ENCODE measurements around the gene STRIP2. TPM values are rescaled to one million over a fixed set of nuclear protein-coding genes. Genes with fewer than 3 reads are reported as not detected.

STRIP2 gene
- total RNA-seq, 2 donors from 2014 or later: 1.9 to 4.7 TPM

DNA sequence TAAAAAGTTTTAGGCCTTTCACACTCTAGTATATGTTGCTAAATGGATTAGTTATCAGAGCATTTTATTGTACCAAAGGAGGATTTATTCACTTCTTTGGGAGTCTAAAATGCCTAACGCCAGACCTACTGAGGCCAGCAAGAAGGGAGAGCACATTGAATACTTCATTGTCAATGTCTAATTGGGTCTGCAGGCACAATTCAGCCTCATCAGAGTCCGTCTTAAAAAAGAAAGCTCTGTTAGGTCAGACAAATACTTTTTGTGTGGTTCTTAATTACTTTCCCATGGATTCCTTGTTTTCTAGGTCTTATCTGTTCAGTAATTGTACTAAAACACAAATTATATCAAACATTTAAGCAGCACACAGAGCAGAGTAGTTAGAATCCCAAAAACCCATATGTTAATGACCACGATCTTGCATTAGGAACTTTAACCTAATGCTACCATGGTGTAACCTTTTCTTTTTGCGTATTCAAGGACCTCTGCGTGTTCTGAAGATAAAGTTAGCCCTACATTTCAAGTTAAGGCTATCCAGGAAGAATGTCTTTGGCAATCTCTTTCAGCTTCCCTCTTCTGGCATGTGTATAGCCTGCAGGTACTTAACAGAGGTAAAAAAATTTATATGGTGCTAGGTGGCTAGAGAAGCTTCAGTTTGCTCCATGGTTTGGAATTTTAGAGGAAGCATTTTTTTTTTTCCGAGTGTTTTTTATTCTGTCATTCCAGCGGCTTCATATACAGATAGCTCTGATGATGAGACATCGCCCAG is 45.7 kb upstream of the STRIP2 start:
- Histone ChIP-seq H3K9me3 (no peaks in the 10 kb centered on the region), H3K36me3 (no peaks in the 10 kb centered on the region), H3K27me3 (no peaks in the 10 kb centered on the region), H3K4me1 (no peaks in the 10 kb centered on the region), H3K27ac (no peak overlapping the region), H3K9ac (ENCODE audit: low read depth in 2 of 2, low read length in 2 of 2) (no peak overlapping the region), H3K4me3 (no peak overlapping the region)
- TF ChIP-seq, protein P1, sequence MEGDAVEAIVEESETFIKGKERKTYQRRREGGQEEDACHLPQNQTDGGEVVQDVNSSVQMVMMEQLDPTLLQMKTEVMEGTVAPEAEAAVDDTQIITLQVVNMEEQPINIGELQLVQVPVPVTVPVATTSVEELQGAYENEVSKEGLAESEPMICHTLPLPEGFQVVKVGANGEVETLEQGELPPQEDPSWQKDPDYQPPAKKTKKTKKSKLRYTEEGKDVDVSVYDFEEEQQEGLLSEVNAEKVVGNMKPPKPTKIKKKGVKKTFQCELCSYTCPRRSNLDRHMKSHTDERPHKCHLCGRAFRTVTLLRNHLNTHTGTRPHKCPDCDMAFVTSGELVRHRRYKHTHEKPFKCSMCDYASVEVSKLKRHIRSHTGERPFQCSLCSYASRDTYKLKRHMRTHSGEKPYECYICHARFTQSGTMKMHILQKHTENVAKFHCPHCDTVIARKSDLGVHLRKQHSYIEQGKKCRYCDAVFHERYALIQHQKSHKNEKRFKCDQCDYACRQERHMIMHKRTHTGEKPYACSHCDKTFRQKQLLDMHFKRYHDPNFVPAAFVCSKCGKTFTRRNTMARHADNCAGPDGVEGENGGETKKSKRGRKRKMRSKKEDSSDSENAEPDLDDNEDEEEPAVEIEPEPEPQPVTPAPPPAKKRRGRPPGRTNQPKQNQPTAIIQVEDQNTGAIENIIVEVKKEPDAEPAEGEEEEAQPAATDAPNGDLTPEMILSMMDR (IDR thresholded peaks at IDR 0.05): no peak
- intact Hi-C loops (cut with DNase I): no loop called here
- DNase-seq: no peak

DNA sequence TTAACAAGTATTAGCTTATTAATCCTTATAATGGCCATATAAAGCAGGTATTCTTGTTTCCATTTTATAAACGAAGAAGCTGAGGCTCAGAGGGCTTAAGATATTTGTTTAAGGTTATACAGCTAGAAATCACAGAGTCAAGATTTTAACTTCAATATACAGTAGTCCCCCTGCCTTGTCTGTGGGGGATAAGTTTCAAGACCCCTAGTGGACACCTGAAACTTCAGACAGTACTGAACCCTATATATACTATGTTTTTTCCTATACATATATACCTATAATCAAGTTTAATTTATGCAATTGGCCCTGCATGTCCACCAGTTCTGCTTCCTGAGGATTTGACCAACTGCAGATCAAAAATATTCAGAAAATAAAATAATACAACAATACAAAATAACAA is 44.4 kb upstream of the STRIP2 start:
- DNase-seq: no peak
- Histone ChIP-seq H3K4me3 (no peak overlapping the region), H3K4me1 (no peaks in the 10 kb centered on the region), H3K9me3 (no peaks in the 10 kb centered on the region), H3K27ac (no peak overlapping the region), H3K36me3 (no peaks in the 10 kb centered on the region), H3K9ac (ENCODE audit: low read depth in 2 of 2, low read length in 2 of 2) (no peak overlapping the region), H3K27me3 (no peaks in the 10 kb centered on the region)
- TF ChIP-seq, protein P1 (IDR thresholded peaks at IDR 0.05): no peak
- intact Hi-C loops (cut with DNase I): no loop called here

DNA sequence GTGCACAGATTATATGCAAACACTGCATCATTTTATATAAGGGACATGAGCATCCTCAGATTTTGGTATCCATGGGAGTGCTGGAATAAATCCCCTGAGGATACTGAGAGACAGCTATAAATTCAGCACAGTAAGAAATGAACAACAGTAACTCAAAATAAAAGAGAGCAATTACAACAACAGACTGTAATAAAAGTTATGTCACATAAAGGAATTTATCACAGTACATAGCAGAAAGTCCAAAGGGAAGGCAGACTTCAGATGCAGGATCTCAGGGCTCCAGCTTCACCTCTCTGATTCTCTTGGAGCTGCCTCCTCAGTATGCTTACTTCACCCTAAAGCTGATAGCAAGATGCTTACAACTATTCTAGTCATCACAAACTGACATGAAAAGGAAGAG is 43.9 kb upstream of the STRIP2 start:
- Histone ChIP-seq H3K27ac (no peak overlapping the region), H3K9ac (ENCODE audit: low read depth in 2 of 2, low read length in 2 of 2) (no peak overlapping the region), H3K4me1 (no peaks in the 10 kb centered on the region), H3K36me3 (no peaks in the 10 kb centered on the region), H3K27me3 (no peaks in the 10 kb centered on the region), H3K4me3 (no peak overlapping the region), H3K9me3 (no peaks in the 10 kb centered on the region)
- intact Hi-C loops (cut with DNase I): no loop called here
- TF ChIP-seq, protein P1 (IDR thresholded peaks at IDR 0.05): no peak
- no peak for DNase-seq

DNA sequence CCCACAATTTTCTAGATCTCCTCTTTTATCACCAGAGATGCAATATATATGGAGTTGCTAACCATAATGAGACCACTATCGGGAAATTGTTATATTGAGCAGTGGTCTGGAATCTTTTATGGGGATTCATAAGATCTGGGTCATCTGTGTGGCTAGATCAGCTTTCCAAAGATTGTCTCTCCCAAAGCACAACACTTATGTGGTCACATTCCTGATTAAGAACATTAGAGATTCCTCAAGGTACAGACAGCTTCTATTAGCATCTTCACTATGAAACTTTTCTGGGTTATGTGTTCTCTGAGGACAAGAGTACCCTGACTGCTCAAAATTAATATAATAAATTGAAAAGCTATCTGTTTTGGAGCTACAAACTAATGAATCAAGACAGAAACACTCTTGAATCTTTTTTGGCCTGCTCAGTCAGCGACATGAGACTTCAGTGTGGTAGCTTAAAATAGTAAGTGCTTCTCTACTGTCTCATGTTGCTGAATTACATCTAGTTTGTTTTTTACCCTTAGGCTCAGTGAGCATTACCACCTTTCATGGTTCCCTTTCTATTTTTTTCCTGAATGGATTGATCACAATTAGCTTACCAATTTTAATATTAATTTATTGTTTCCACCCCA is 42.6 kb upstream of the STRIP2 start:
- no peak overlapping the region for H3K27ac ChIP-seq

DNA sequence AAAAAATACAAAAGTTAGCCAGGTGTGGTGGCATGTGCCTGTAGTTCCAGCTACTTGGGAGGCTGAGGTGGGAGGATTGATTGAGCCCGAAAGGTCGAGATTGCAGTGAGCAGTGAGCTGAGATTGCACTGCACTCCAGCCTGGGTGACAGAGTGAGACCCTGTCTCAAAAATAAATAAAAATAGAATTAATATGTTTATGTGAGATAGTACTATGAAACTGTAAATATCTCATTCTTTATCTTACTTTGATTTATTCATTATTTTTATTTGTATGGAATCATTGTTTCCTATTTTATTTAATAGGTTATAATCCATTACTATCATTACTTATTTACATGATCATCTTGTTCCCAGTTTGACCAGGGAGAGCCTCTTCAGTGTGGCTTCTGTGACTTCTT is 41.0 kb upstream of the STRIP2 start:
- Histone ChIP-seq H3K36me3 (no peaks in the 10 kb centered on the region), H3K4me1 (no peaks in the 10 kb centered on the region), H3K9me3 (no peaks in the 10 kb centered on the region), H3K9ac (ENCODE audit: low read depth in 2 of 2, low read length in 2 of 2) (no peak overlapping the region), H3K27ac (no peak overlapping the region), H3K4me3 (no peak overlapping the region), H3K27me3 (no peaks in the 10 kb centered on the region)
- intact Hi-C loops (cut with DNase I): no loop called here
- DNase-seq: no peak
- TF ChIP-seq, protein P1 (IDR thresholded peaks at IDR 0.05): no peak

More for the DNA sequence above, 42.6 kb upstream of the STRIP2 start:
- Histone ChIP-seq H3K9ac (ENCODE audit: low read depth in 2 of 2, low read length in 2 of 2) (no peak overlapping the region), H3K36me3 (no peaks in the 10 kb centered on the region), H3K4me1 (no peaks in the 10 kb centered on the region), H3K9me3 (no peaks in the 10 kb centered on the region), H3K4me3 (no peak overlapping the region), H3K27me3 (no peaks in the 10 kb centered on the region)
- intact Hi-C loops (cut with DNase I): no loop called here
- TF ChIP-seq, protein P1 (IDR thresholded peaks at IDR 0.05): no peak
- no peak for DNase-seq

All from colonic mucosa (tissue), 4 donors.